GM15510 (cell line): ENCODE results near the gene AOPEP.
A peak's percentile ranks its signal among the peaks of the same experiment; 100 is the strongest.

Source experiments
- POLR2A ChIP-seq: IDR thresholded peaks from 3 replicates; pipeline ENCODE4 v1.6.1; 2011; ENCODE audit warnings: borderline replicate concordance; ENCODE audit not compliant: insufficient read length; ENCODE audit errors: extremely low read depth

Gene AOPEP

GRCh38 chr9:94726495-94727191 lies at the start of gene AOPEP:
Gene AOPEP (plus strand): TSS chr9:94726699. CDS start chr9:94759784, 33,085 bp downstream.
- TF ChIP-seq POLR2A = peak; percentile 84

GRCh38 chr9:94677929-94678328 lies 48.6 kb upstream of the AOPEP start:
- TF ChIP-seq POLR2A = no peak

- TF ChIP-seq POLR2A = no peak
These were observed 46.9 kb upstream of the AOPEP start for GRCh38 chr9:94679587-94679986.

GRCh38 chr9:94680020-94680419 lies 46.5 kb upstream of the AOPEP start:
- no peak for TF ChIP-seq POLR2A

- no peak for TF ChIP-seq POLR2A
These were observed 45.9 kb upstream of the AOPEP start for GRCh38 chr9:94680621-94681020.

- TF ChIP-seq POLR2A = no peak
These were observed 45.0 kb upstream of the AOPEP start for GRCh38 chr9:94681508-94681907.

GRCh38 chr9:94685359-94685758 lies 41.1 kb upstream of the AOPEP start:
- TF ChIP-seq POLR2A = no peak

GRCh38 chr9:94687451-94687850 lies 39.0 kb upstream of the AOPEP start:
- no peak for TF ChIP-seq POLR2A

GRCh38 chr9:94690344-94690743 lies 36.2 kb upstream of the AOPEP start:
- TF ChIP-seq POLR2A = no peak

- TF ChIP-seq POLR2A = no peak
These were observed 33.9 kb upstream of the AOPEP start for GRCh38 chr9:94692601-94693000.

GRCh38 chr9:94693485-94694204 lies 32.9 kb upstream of the AOPEP start:
- TF ChIP-seq POLR2A = no peak

- no peak for TF ChIP-seq POLR2A
These were observed 30.0 kb upstream of the AOPEP start for GRCh38 chr9:94696545-94696944.

- TF ChIP-seq POLR2A = no peak
These were observed 28.4 kb upstream of the AOPEP start for GRCh38 chr9:94697972-94698581.

- no peak for TF ChIP-seq POLR2A
These were observed 26.7 kb upstream of the AOPEP start for GRCh38 chr9:94699715-94700373.

GRCh38 chr9:94700445-94700844 lies 26.1 kb upstream of the AOPEP start:
- no peak for TF ChIP-seq POLR2A
